Spleen (tissue), 13 donors: ENCODE results near the gene FAM163A. TPM values are rescaled to one million over a fixed set of nuclear protein-coding genes. Genes with fewer than 3 reads are reported as not detected.
A peak's percentile ranks its signal among the peaks of the same experiment; 100 is the strongest.
"Not testable (repeated sequence)": the region's sequence is repeated elsewhere in the genome, so short reads cannot be mapped to it uniquely, and the experiment has no call there.

Experiments
- DNase-seq: peaks from one replicate; pipeline ENCODE4 v3.0.0-alpha.2; 2020
- H3K27ac ChIP-seq, 8 donors: fragments of 200-600 bp; sonication (generic) in 7 of 8; 1 replicate in 4 of 8; 2 replicates in 4 of 8; pipeline versions ENCODE4 v1.5.0 to v1.8.0; 2016 to 2021; ENCODE audit warnings: inconsistent platforms in 4 of 8, mild to moderate bottlenecking in 4 of 8, moderate library complexity in 1 of 8
- H3K27me3 ChIP-seq, 7 donors: fragments of 200-600 bp; sonication (generic) in 6 of 7; replicated peaks in 1 of 7; 1 replicate in 4 of 7; 2 replicates in 3 of 7; pipeline versions ENCODE4 v1.5.0 to v1.8.0; 2016 to 2021; ENCODE audit warnings: inconsistent platforms in 3 of 7, mild to moderate bottlenecking in 1 of 7
- H3K36me3 ChIP-seq, 6 donors: fragments of 200-600 bp; sonication (generic) in 5 of 6; 1 replicate in 4 of 6; 2 replicates in 2 of 6; pipeline versions ENCODE4 v1.5.0 to v1.8.0; 2016 to 2021; ENCODE audit warnings: inconsistent platforms in 2 of 6
- H3K4me1 ChIP-seq, 6 donors: fragments of 200-600 bp; sonication (generic) in 5 of 6; 1 replicate in 3 of 6; 2 replicates in 3 of 6; pipeline versions ENCODE4 v1.5.0 to v1.8.0; 2016 to 2021; ENCODE audit warnings: inconsistent platforms in 3 of 6
- H3K4me3 ChIP-seq, 8 donors: fragments of 200-600 bp; sonication (generic) in 7 of 8; 1 replicate in 4 of 8; 2 replicates in 4 of 8; pipeline versions ENCODE4 v1.5.0 to v1.8.0; 2016 to 2021; ENCODE audit warnings: inconsistent platforms in 4 of 8, mild to moderate bottlenecking in 4 of 8, moderate library complexity in 2 of 8
- H3K9me3 ChIP-seq, 8 donors: fragments of 200-600 bp; sonication (generic) in 7 of 8; 1 replicate in 4 of 8; 2 replicates in 4 of 8; pipeline versions ENCODE4 v1.5.0 to v1.8.0; 2016 to 2021; ENCODE audit warnings: inconsistent platforms in 4 of 8
- POLR2A ChIP-seq, 3 donors: fragments of 450-650 bp; IDR thresholded peaks; one replicate each; pipeline ENCODE4 v1.5.1; 2017; ENCODE audit warnings: antibody characterized with exemption in 3 of 3, mild to moderate bottlenecking in 1 of 3
- POLR2AphosphoS5 ChIP-seq, 3 donors: sonication (generic); formaldehyde crosslinking; IDR thresholded peaks; one replicate each; pipeline ENCODE4 v1.5.1; 2017; ENCODE audit warnings: antibody characterized with exemption in 3 of 3
- WGBS, 5 donors: extraction: QIAGEN DNeasy Blood & Tissue Kit in 3 of 5; methylation state at CpG; one replicate each; pipeline versions ENCODE4 v1.1.5 to v1.1.7; 2013 to 2018; 5-methylcytosine and 5-hydroxymethylcytosine counted together
- intact Hi-C: fragments of 100-400 bp; cut with DNase I; formaldehyde crosslinking; loops from one replicate; pipeline ENCODE4 v1.15.0; 2023; ENCODE audit warnings: low total_unique reads
- long read RNA-seq, 2 donors: transcript quantifications; one replicate each; lab custom pipeline, GENCODE V29; 2026
- polyA plus RNA-seq, 3 donors: library from polyadenylated mRNA; stranded (reverse); fragments of 200-250 nt; gene quantifications; one replicate each; pipeline ENCODE4 v1.2.1, GENCODE V29; 2013
- total RNA-seq, 7 donors: library from RNA; depleted of rRNA in 3 of 7; stranded (reverse); fragments of >200 nt in 3 of 7; fragmentation: NEBNext Ultra II Directional in 4 of 7; extraction: Animal tissue kit (Norgen Biotek cat#: 25700) in 4 of 7; gene quantifications; one replicate each; pipeline versions ENCODE4 v1.1.0 to v1.2.1, GENCODE V29; 2016 to 2021
- TF ChIP-seq, protein P1 (sequence below), 11 experiments: fragments of 200-600 bp in 7 of 11; fragments of 450-650 bp in 4 of 11; sonication (generic) in 4 of 11; IDR thresholded peaks in 8 of 11; conservative IDR thresholded peaks in 3 of 11; 1 replicate in 7 of 11; 2 replicates in 4 of 11; pipeline versions ENCODE4 v1.4.0 to v1.8.0; 2016 to 2021; ENCODE audit warnings: antibody characterized with exemption in 11 of 11, inconsistent platforms in 4 of 11, mild to moderate bottlenecking in 1 of 11
- donor health status: healthy with polysubstance abuse.
- donor health status: DM: no; HTN: no; CAD: no; lungs with moderate emphysema.
- donor health status: DM: no; HTN: no; CAD: no.
- donor health status: Bipolar disorder and iron deficiency.
- donor health status: healthy.
- donor health status: DM: no; HTN: no; CAD: no.
- donor health status: DM: yes; HTN: yes; CAD: no.

FAM163A gene
- total RNA-seq: under 1 TPM in 4 of 7 donors, not detected in 3; 0.14 to 0.28 (median 0.19) TPM
- polyA plus RNA-seq: under 1 TPM; 0.20 to 0.47 (median 0.32) TPM
- long read RNA-seq, donor 1: 0 reads
- long read RNA-seq, donor 2: 0 reads

DNA sequence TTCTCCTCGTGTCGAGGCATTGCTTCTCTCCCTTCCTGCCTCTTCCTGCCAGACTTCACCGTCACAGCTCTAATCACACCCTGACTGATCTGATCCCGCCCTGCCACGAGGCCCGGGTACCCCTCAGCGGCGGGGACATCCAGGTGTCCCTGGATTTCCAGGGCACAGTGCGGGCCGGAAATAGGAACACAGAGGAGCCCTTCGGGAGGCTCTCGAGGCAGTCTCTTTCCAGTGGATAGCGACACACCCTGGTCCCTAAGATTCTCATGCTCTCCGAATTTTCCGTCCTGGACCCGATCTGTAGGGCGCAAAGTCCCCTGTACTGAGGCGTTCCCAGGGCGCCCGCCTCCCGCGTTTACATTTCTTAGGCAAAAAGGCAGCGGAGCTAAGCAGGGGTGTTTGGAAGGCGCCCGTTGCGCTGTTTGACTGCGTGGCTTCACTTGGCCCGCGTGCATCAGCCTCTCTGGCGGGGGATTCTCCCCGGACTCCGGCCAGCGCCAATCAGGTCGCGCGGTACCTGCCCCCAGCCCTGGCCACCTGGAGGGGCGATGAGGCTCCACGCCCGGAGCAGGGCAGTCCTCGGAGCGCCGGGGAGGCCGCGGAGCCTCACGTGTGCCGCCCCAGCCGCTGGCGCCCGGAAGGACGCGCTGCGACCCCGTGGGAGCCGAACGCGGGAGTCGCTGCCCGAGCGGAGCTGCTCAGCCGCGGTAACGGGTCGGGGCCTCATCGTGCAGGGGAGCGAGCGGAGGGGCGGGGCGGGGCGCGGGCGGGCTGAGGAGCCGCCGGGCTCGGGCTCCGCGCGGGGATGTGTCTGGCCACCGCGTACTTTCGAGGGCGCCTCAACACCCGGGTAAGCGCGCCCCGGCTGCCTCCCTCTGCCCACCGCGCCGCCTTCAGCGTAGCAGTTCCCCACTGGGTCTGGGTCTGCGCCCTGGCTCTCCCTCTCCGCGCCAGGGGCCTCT, at the start of gene FAM163A:
TSS of gene FAM163A (plus strand) at position 575 of the 962 bp plus-strand sequence. CDS start 69,807 bp downstream, outside the sequence.
- no peak for DNase-seq
- WGBS, 5 donors: 1 to 6% (median 1%) methylated on average over 38 to 92 of the region's 92 CpGs
- Histone ChIP-seq H3K36me3 (no peaks in the 10 kb centered on the region), H3K9me3 (no peaks in the 10 kb centered on the region), H3K4me3 (peak within 1 kb of the TSS; percentile 7 to 63 (median 33)), H3K27ac (no peak within 1 kb of the TSS), H3K27me3 (peaks cover 0 to 89% (median 50%) of the 10 kb centered on the region in 7 donors), H3K4me1 (peaks cover 0 to 26% (median 19%) of the 10 kb centered on the region in 6 donors)
- intact Hi-C loops: no loop called here
- TF ChIP-seq POLR2AphosphoS5 (IDR thresholded peaks at IDR 0.05) (no peak), POLR2A (IDR thresholded peaks at IDR 0.05) (no peak)
- TF ChIP-seq, protein P1, sequence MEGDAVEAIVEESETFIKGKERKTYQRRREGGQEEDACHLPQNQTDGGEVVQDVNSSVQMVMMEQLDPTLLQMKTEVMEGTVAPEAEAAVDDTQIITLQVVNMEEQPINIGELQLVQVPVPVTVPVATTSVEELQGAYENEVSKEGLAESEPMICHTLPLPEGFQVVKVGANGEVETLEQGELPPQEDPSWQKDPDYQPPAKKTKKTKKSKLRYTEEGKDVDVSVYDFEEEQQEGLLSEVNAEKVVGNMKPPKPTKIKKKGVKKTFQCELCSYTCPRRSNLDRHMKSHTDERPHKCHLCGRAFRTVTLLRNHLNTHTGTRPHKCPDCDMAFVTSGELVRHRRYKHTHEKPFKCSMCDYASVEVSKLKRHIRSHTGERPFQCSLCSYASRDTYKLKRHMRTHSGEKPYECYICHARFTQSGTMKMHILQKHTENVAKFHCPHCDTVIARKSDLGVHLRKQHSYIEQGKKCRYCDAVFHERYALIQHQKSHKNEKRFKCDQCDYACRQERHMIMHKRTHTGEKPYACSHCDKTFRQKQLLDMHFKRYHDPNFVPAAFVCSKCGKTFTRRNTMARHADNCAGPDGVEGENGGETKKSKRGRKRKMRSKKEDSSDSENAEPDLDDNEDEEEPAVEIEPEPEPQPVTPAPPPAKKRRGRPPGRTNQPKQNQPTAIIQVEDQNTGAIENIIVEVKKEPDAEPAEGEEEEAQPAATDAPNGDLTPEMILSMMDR (IDR thresholded peaks at IDR 0.05 in 8 of 11, conservative IDR thresholded peaks at IDR 0.05 in 3 of 11): no peak

DNA sequence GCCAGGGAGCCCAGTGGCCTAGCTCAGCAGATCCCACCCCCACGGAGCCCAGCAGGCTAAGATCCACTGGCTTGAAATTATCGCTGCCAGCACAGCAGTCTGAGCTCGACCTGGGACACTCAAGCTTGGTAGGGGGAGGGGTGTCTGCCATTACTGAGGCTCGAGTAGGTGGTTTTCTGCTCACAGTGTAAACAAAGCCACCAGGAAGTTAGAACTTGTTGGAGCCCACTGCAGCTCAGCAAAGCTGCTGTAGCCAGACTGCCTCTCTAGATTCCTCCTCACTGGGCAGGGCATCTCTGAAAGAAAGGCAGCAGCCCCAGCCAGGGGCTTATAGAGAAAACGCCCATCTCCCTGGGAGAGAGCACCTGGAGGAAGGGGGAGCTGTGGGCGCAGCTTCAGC, 48.6 kb upstream of the FAM163A start:
- H3K4me3 ChIP-seq, H3K27ac ChIP-seq, H3K9me3 ChIP-seq, DNase-seq, intact Hi-C loops, H3K36me3 ChIP-seq, H3K4me1 ChIP-seq: not testable (repeated sequence)
- H3K27me3 ChIP-seq: peaks cover 0 to 32% (median 0%) of the 10 kb centered on the region in 7 donors
- 20 to 68% (median 57%) methylated on average over 1 to 6 of the region's 6 CpGs for WGBS, 5 donors

DNA sequence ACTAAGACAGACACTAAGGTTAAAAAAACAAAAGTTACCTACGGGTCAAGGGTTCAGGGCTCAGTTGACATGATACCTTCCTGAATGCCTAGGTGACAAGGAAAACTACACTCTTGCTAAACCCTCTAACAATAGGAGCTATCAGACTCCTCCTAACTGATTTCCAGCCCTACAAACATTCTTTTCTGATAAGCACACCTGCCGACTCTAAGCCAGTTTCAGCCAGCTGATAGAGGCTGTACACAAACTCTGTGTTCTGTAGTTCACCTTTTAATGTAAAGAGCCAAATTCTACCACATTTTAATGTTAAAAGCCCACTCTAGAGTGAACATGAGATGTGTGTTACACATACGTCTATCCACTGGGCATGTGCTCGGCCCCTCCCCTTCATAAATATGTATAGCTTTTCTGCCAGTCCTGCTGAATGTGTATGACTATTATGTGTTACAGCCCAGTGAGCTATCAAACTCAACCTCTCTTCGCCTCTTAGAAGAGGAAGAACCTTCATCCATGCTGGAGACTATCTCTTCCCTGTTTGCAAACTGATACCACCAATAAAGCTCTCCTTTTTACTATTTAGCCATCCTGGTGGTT, 40.0 kb upstream of the FAM163A start:
- DNase-seq: no peak
- Histone ChIP-seq H3K27me3 (no peaks in the 10 kb centered on the region), H3K27ac (no peak overlapping the region), H3K4me3 (no peak overlapping the region), H3K4me1 (no peaks in the 10 kb centered on the region), H3K36me3 (no peaks in the 10 kb centered on the region), H3K9me3 (no peaks in the 10 kb centered on the region)
- WGBS, 5 donors: 80 to 94% (median 83%) methylated on average over 5 of the region's 5 CpGs
- intact Hi-C loops: loop anchor here (10.0 kb wide), 1 partner anchor 472 kb away; no protein-coding TSS in a partner anchor
- TF ChIP-seq POLR2A (IDR thresholded peaks at IDR 0.05) (no peak), POLR2AphosphoS5 (IDR thresholded peaks at IDR 0.05) (no peak)
- TF ChIP-seq, protein P1 (IDR thresholded peaks at IDR 0.05 in 8 of 11, conservative IDR thresholded peaks at IDR 0.05 in 3 of 11): no peak

DNA sequence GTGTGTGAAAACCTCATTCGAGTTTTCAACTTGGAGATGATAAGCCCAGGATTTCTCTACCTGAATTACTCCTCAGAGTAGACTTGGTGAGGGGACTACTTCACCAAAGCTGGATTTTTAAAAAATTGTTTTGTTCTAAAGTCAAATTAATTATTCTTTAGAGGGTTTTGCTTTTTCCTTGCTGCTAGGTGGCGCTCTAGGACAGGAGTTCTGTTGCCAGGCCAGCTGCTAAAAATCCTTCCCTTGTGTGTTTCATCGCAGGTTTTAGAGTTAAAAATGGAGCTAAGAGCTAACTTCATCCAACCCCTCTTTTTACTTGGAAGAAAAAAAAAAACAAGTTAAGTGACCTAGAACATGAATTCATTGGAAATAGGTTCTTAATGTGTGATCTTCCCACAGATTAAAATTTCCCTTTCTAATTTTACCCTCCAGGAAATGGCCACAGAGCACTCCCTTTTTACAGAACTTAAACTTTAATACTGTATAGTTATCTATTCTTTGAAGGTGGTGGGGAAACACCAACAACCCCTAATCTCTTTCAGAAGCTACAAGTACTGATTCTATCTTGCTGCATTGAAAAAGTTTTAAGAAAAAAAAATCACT, 36.7 kb upstream of the FAM163A start:
- intact Hi-C loops: loop anchor here (5.0 to 10.0 kb wide), 2 partner anchors 106 to 468 kb away; no protein-coding TSS in a partner anchor
- Histone ChIP-seq H3K27ac (no peak overlapping the region), H3K36me3 (no peaks in the 10 kb centered on the region), H3K9me3 (no peaks in the 10 kb centered on the region), H3K4me1 (peaks cover 8 to 26% (median 18%) of the 10 kb centered on the region in 6 donors), H3K4me3 (no peak overlapping the region), H3K27me3 (no peaks in the 10 kb centered on the region)
- 1 to 3% (median 2%) methylated on average over 3 of the region's 3 CpGs for WGBS, 5 donors
- TF ChIP-seq, protein P1 (IDR thresholded peaks at IDR 0.05 in 8 of 11, conservative IDR thresholded peaks at IDR 0.05 in 3 of 11): peak; percentile 29 to 75 (median 57)
- TF ChIP-seq POLR2AphosphoS5 (IDR thresholded peaks at IDR 0.05): no peak
- TF ChIP-seq POLR2A (IDR thresholded peaks at IDR 0.05): no peak
- DNase-seq: no peak
